Measurements from ENCODE around the gene TAS2R31.

DNA sequence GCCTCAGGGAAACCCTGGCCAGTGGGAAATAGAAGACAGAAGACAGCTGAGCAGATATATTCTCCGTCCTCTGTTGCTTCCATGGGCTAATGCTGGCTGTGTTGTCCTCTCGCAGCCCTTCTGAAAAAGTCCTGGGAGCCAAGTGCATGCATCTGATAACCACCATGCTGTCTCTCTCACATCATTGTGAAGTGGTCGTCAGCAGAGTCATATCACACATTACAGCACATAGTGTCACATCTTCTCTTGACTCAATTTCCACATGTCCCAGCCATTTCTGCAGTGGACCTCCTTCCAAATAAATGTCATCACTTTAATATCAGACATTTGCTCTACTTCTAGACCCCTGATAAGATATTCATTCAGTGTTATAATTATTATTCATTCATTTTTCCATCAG is 36.9 kb downstream of the TAS2R31 start:
- TF ChIP-seq, protein P1, sequence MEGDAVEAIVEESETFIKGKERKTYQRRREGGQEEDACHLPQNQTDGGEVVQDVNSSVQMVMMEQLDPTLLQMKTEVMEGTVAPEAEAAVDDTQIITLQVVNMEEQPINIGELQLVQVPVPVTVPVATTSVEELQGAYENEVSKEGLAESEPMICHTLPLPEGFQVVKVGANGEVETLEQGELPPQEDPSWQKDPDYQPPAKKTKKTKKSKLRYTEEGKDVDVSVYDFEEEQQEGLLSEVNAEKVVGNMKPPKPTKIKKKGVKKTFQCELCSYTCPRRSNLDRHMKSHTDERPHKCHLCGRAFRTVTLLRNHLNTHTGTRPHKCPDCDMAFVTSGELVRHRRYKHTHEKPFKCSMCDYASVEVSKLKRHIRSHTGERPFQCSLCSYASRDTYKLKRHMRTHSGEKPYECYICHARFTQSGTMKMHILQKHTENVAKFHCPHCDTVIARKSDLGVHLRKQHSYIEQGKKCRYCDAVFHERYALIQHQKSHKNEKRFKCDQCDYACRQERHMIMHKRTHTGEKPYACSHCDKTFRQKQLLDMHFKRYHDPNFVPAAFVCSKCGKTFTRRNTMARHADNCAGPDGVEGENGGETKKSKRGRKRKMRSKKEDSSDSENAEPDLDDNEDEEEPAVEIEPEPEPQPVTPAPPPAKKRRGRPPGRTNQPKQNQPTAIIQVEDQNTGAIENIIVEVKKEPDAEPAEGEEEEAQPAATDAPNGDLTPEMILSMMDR (conservative IDR thresholded peaks at IDR 0.05 in 1 of 2, IDR thresholded peaks at IDR 0.05 in 1 of 2; ENCODE audit: extremely low read depth in 1 of 2, insufficient read depth in 1 of 2, low read depth in 1 of 2, low read length in 2 of 2): no peak
- TF ChIP-seq EZH2 (IDR thresholded peaks at IDR 0.05; ENCODE audit: borderline replicate concordance, low read length): no peak

Measured in mammary epithelial cell (primary cell).